ENCODE measurements around the gene CCDC184. TPM values are rescaled to one million over a fixed set of nuclear protein-coding genes. Genes with fewer than 3 reads are reported as not detected.
A peak's percentile ranks its signal among the peaks of the same experiment; 100 is the strongest.

The CCDC184 gene
- total RNA-seq, 2 experiments from 2014 or later: 0.32 to 0.63 TPM

DNA sequence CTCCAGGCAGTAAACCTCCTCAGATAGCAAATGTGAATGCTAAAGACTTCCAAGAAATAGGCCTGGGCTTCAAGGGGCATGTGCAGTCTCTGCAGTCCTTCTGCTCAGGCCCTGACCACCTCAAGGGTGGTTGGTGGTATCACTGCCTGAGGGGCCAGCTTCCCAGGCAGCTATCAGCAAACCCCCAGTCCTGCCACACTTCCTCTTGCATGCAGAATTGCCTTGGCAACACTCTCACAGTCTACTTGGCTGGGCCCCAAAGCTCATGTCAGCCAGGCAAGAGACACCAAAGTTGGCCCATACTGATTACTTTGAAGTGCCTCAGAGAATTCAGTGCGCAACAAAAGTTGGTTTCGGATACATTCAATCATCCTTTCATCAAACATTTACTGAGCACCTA, 22.6 kb upstream of the CCDC184 start:
- Mint-ChIP-seq H3K9me3 (ENCODE audit: low read depth) (no peaks in the 10 kb centered on the region), H3K27ac (no peak overlapping the region), H3K4me3 (no peak overlapping the region), H3K36me3 (no peaks in the 10 kb centered on the region), H3K4me1 (peaks cover 25% of the 10 kb centered on the region), H3K27me3 (peaks cover 6% of the 10 kb centered on the region)
- no peak for DNase-seq
- ATAC-seq: no peak
- CTCF ChIA-PET: interaction anchor here (1.3 kb wide), 1 partner anchor 10 kb away, joined by 5 read pairs; no protein-coding TSS in a partner anchor

DNA sequence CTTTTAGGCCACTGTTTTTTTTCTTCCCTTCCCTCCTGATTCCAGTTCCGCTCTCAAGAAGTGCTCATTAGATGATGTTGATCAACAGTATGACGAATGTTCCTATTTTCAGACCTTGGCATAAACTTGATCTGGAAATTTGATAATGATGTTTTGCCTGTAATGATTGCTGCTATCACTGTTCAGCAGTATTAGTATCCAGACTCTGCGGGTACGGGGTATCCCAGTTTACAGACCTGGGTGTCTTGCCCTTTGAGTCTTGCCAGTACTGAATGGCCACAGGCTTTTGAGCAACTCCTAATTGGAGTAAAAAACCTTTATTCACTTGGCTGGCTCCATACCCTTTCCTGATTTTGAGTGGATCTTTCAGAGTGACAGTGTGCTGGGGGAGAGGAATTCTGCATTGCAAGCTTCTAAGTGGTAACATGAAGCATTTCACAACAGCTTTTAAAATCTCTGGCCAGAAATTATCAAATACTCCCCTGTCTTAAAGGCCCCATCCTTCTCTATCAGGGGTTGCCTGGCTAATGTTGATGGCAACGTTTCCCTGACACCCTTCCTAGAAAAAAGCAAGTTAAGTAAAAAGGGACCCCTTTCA, 20.2 kb upstream of the CCDC184 start:
- Mint-ChIP-seq H3K27ac (no peak overlapping the region), H3K4me1 (peaks cover 7% of the 10 kb centered on the region)
- CTCF ChIA-PET: interaction anchor here (0.9 to 2.4 kb wide), 6 partner anchors 30 to 263 kb away, joined by 3 to 10 read pairs (median 4); partner anchors contain the start of genes TMEM106C and VDR

DNA sequence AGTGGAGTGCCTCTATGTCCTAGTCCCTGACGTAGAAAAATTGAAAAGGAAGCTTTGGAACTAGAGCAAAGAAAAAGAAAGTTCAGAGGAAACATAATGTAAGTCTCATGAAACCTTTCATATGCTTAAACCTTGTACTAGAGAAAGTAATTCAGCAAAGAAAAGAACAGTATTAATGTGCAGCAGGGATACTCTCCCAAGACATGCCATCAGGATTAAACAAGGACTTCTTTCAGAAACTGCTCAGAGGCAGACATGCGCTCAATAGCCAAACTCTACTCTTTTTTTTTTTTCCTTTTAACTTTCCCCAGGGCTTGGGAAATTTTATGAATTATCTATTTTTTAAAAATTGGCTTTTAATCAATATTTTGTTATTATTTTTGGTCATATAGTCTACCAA, 19.0 kb upstream of the CCDC184 start:
- CTCF ChIA-PET: interaction anchor here (0.6 to 2.4 kb wide), 22 partner anchors 12 to 398 kb away, joined by 3 to 10 read pairs (median 4); partner anchors contain the start of genes CCDC184, TMEM106C and VDR
- ATAC-seq (no peak), DNase-seq (no peak)
- Mint-ChIP-seq H3K27me3 (peaks cover 14% of the 10 kb centered on the region), H3K36me3 (no peaks in the 10 kb centered on the region), H3K9me3 (ENCODE audit: low read depth) (no peaks in the 10 kb centered on the region), H3K4me3 (no peak overlapping the region), H3K4me1 (peaks cover 1% of the 10 kb centered on the region), H3K27ac (no peak overlapping the region)

More for the DNA sequence above, 20.2 kb upstream of the CCDC184 start:
- DNase-seq: no peak
- Mint-ChIP-seq H3K36me3 (no peaks in the 10 kb centered on the region), H3K9me3 (ENCODE audit: low read depth) (no peaks in the 10 kb centered on the region), H3K27me3 (peaks cover 14% of the 10 kb centered on the region), H3K4me3 (no peak overlapping the region)
- no peak for ATAC-seq

DNA sequence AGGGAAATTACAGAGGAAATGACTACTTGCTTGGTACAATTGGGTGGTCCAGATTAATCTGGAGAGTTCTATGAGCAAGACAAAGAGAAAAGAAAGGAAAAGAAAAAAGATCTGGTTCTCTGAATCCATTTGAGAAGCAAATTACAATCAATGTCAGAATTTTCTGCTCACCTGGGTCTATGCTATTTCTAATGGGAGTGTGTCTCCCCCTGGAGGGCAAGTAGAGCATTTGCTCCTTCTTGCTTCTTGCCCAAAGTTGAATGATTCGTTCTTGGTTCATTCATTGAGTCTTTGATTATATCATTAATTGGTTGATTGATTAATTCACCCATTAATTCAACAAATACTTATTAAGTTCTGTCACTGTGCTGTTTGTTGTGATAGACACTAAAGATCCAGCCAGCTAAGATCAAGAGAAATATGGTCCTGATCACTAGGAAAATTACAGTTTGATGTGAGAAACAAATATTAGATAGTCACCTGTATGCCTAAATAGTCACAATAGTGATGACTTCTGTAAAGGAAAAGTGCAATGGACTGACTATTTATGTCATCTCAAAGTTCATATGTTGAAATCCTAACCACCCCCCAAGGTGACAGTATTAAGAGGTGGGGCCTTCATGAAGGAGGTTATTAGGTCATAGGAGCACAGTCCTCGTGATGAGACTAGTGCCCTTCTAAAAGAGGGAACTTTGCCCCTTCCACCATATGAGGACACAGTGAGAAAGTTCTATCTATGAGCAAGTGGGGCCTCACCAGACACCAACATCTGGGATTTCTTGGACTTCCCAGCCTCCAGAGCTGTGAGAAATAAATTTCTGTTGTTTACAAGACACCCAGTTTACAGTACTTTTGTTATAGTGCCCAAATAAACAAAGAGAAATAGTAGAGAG, 18.1 kb upstream of the CCDC184 start:
- no peak overlapping the region for H3K27ac Mint-ChIP-seq
- CTCF ChIA-PET: interaction anchor here (0.6 to 2.4 kb wide), 26 partner anchors 8 to 450 kb away, joined by 3 to 10 read pairs (median 4); partner anchors contain the start of genes ASB8, CCDC184, TMEM106C and VDR
- peak; percentile 81 for ATAC-seq
- H3K27me3 Mint-ChIP-seq: peaks cover 14% of the 10 kb centered on the region
- no peaks in the 10 kb centered on the region for H3K36me3 Mint-ChIP-seq
- no peak overlapping the region for H3K4me3 Mint-ChIP-seq
- H3K9me3 Mint-ChIP-seq (ENCODE audit: low read depth): no peaks in the 10 kb centered on the region
- peaks cover 1% of the 10 kb centered on the region for H3K4me1 Mint-ChIP-seq
- DNase-seq: peak; percentile 61

DNA sequence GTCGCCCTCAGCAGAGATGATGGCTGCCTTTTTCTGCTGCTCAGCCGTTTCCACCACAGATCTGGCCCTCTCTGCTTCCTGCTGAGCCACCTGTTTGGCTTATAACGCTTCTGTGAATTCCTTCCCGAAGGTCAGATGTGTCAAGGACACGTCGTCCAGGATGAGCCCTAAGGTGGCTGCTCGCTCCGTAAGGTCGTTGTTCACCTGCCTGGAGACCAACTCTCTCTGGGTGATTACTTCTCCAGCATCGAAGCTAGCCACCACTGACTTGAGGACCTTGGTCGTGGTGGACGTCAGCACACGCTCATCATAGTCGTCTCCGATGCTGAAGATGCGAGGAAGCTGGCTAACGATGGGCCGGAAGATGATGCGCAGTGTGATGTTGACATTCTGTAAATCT, 14.4 kb upstream of the CCDC184 start:
- DNase-seq (no peak), ATAC-seq (no peak)
- peaks cover 15% of the 10 kb centered on the region for H3K27me3 Mint-ChIP-seq
- no peaks in the 10 kb centered on the region for H3K36me3 Mint-ChIP-seq
- no peak overlapping the region for H3K4me3 Mint-ChIP-seq
- no peak overlapping the region for H3K27ac Mint-ChIP-seq
- peaks cover 1% of the 10 kb centered on the region for H3K4me1 Mint-ChIP-seq
- CTCF ChIA-PET: no interaction called here
- H3K9me3 Mint-ChIP-seq (ENCODE audit: low read depth): no peaks in the 10 kb centered on the region

DNA sequence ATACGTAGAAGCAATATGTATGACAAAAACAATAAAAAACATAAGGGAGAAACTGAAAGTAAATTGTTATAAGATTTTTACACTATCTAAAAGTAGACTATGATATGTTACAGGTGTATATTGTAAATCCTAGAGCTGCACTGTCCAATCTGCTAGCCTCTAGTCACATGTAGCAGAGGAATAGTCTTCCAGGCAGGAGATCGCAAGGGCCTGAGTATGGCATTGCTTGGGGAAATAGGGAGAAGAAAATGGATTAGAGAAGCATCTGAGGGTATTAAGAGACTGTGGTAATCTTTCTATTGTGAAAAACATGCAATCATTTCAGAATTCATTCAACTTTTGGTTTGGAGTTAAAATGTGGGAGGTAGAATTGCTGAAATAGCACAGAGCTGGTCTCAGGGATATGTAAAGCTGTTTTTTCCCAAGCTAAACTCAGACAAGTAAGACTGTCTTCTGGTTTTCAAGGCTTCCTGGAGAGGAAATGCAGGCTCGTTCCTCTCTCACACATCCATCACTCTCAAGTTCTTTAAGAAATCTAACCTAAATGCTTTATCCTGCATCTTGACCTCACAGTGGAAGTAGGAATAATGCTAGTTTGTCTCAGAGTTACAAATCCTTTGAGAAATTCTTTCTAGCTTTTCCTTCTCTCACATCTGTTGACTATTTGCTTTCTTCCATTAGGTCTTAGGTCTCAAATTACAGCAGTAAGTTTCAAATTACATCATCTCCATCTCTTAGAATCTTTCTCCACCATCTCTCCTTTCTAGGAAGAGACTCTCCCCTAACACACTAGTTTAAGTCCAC, 7.6 kb upstream of the CCDC184 start:
- H3K27ac Mint-ChIP-seq: peak overlapping the region; percentile 71
- no peak for DNase-seq
- ATAC-seq: peak; percentile 53
- H3K9me3 Mint-ChIP-seq (ENCODE audit: low read depth): no peaks in the 10 kb centered on the region
- CTCF ChIA-PET: interaction anchor here (1.0 to 3.7 kb wide), 5 partner anchors 11 to 342 kb away, joined by 3 to 18 read pairs (median 3); partner anchors contain the start of gene TMEM106C
- H3K4me1 Mint-ChIP-seq: peaks cover 18% of the 10 kb centered on the region
- H3K4me3 Mint-ChIP-seq: peak overlapping the region; percentile 48
- H3K27me3 Mint-ChIP-seq: peaks cover 16% of the 10 kb centered on the region
- no peaks in the 10 kb centered on the region for H3K36me3 Mint-ChIP-seq

DNA sequence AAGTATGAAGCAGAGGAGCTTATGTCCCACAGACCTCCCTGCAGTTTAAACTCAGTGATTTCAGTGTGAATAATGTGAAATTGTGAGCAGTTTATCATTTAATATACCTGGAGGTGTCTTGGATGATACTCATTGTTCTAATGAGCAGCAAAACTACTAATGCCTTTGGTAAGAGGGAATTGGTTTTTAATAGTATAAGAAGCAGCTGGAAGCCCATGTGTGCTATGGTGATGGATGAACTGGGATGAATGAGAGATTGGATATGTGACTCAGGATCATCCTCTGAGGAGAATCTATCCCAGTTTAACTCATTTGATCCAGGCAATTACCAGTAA, 7.1 kb upstream of the CCDC184 start:
- no peak for DNase-seq
- Mint-ChIP-seq H3K9me3 (ENCODE audit: low read depth) (no peaks in the 10 kb centered on the region), H3K36me3 (no peaks in the 10 kb centered on the region), H3K4me3 (peak overlapping the region; percentile 48), H3K27me3 (peaks cover 22% of the 10 kb centered on the region), H3K27ac (peak overlapping the region; percentile 71), H3K4me1 (peaks cover 18% of the 10 kb centered on the region)
- CTCF ChIA-PET: interaction anchor here (1.0 to 3.7 kb wide), 4 partner anchors 10 to 213 kb away, joined by 3 to 18 read pairs (median 4); partner anchors contain the start of gene TMEM106C
- ATAC-seq: no peak

DNA sequence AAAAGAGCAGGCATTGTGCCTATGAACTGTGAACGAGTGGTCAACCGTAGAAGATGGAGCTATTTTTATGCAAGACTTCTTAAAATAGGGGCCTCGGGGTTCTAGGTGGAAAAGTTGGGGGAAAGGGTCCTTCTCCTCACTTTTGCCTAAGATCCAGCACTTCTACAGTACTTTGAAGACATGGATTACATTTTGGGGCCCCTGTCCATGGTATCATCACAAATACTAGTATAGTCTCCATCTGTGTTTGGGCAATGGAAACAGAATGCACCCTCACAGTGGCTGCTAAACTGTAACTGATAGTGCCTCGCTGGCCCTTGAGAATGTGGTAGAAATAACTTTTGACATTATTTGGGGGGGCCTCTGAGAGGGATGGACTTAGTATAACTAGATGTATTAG, 5.5 kb upstream of the CCDC184 start:
- CTCF ChIA-PET: interaction anchor here (2.8 kb wide), 1 partner anchor 12 kb away, joined by 17 read pairs; no protein-coding TSS in a partner anchor
- H3K27ac Mint-ChIP-seq: no peak overlapping the region
- H3K9me3 Mint-ChIP-seq (ENCODE audit: low read depth): no peaks in the 10 kb centered on the region
- no peaks in the 10 kb centered on the region for H3K36me3 Mint-ChIP-seq
- peaks cover 25% of the 10 kb centered on the region for H3K27me3 Mint-ChIP-seq
- H3K4me3 Mint-ChIP-seq: no peak overlapping the region
- ATAC-seq: no peak
- no peak for DNase-seq
- H3K4me1 Mint-ChIP-seq: peaks cover 26% of the 10 kb centered on the region

DNA sequence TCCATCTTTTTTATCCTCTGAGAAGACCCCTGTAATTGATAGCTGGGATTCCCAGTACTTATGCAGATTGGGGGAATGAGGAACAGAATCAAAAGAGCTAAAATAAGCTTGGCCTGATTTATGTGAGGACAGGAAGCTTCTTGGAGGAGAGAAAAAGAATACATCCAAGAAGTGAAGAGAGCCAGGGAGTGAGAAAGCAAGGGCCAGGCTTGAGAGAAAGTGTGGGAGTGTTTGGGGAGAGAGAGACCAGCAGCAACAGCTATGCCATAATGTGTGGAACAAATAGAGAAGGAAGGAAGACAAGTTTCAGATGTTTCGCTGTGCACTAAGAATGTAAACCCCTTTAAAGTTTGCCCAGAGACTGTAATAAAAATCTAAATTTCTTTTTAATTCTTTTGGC, 4.0 kb upstream of the CCDC184 start:
- Mint-ChIP-seq H3K27ac (no peak overlapping the region), H3K27me3 (peaks cover 30% of the 10 kb centered on the region), H3K4me1 (peaks cover 30% of the 10 kb centered on the region), H3K9me3 (ENCODE audit: low read depth) (no peaks in the 10 kb centered on the region), H3K4me3 (no peak overlapping the region), H3K36me3 (no peaks in the 10 kb centered on the region)
- DNase-seq (no peak), ATAC-seq (no peak)
- CTCF ChIA-PET: interaction anchor here (1.3 to 2.8 kb wide), 4 partner anchors 10 to 439 kb away, joined by 3 to 17 read pairs (median 4); no protein-coding TSS in a partner anchor

DNA sequence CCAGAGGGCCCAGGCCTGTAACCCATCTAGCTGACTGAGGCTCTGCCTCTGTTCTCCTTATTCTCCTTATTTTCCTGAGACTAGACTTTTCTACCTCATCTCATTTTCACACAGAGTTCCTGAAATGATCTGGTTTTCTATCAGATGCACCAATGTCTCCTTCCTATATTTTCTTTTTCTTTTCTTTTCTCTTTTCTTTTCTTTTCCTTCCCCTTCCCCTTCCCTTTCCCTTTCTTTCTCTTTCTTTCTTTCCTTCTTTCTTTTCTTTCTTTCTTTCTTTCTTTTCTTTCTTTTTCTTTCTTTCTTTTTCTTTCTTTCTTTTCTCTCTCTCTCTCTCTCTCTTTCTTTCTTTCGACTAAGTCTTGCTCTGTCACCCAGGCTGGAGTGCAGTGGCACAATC, 3.0 kb upstream of the CCDC184 start:
- no peaks in the 10 kb centered on the region for H3K36me3 Mint-ChIP-seq

DNA sequence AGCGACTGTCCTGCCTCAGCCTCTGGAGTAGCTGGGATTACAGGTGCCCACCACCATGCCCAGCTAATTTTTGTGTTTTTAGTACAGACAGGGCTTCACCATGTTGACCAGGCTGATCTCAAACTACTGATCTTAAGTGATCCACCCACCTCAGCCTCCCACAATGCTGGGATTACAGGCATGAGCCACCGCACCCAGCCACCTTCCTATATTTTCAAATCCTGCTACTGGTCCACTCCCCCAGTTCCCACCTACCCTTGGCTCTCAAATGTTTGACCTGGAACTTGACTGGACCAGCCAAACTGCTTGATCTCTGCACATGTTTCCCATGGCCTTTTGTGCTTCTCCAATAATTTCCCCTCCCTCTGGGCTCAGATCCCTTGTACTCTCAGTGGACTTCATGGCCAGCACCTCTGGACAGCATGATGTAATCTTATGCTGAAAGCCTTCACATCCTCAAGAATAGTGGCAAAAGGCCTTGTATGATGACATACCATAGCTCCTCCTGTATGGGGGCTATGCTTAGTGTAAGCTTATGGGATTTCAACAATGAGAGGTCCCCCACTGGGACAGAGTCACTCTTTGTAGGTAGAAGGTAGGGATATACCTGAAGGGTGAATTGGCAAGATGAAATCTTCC, 2.5 kb upstream of the CCDC184 start:
- Mint-ChIP-seq H3K9me3 (ENCODE audit: low read depth) (no peaks in the 10 kb centered on the region), H3K4me1 (peaks cover 25% of the 10 kb centered on the region), H3K36me3 (no peaks in the 10 kb centered on the region), H3K27me3 (peaks cover 45% of the 10 kb centered on the region), H3K4me3 (no peak overlapping the region), H3K27ac (no peak overlapping the region)
- CTCF ChIA-PET: interaction anchor here (1.0 to 1.5 kb wide), 2 partner anchors 16 kb away, joined by 3 to 4 read pairs; no protein-coding TSS in a partner anchor
- DNase-seq (no peak), ATAC-seq (no peak)

More for the DNA sequence above, 3.0 kb upstream of the CCDC184 start:
- DNase-seq: no peak
- CTCF ChIA-PET: interaction anchor here (1.0 to 2.8 kb wide), 4 partner anchors 9 to 438 kb away, joined by 3 to 17 read pairs (median 4); no protein-coding TSS in a partner anchor
- no peak overlapping the region for H3K4me3 Mint-ChIP-seq
- H3K27me3 Mint-ChIP-seq: peaks cover 40% of the 10 kb centered on the region
- H3K4me1 Mint-ChIP-seq: peaks cover 27% of the 10 kb centered on the region
- no peaks in the 10 kb centered on the region for H3K9me3 Mint-ChIP-seq (ENCODE audit: low read depth)
- H3K27ac Mint-ChIP-seq: no peak overlapping the region
- ATAC-seq: no peak

DNA sequence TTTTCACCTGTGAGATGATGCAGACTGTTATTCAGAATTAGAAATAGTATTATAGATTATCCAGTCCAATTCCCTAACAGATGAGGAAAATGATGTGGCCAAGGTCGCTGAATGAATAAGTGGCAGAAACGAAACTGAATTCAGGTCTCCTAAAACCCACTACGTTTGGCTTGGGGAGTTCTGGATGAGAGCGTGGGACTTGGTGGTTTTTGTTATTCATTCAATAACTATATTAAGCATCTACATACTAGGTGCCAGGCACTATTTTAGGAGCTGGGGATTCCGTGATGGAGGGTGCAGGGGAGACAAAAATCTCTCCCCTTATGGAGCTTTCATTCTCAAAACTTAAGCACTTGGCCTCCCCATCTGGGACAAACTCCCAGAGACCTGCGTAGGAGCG, 813 bp upstream of the CCDC184 start:
- H3K27ac Mint-ChIP-seq: peak overlapping the region; percentile 72
- peaks cover 47% of the 10 kb centered on the region for H3K27me3 Mint-ChIP-seq
- ATAC-seq: no peak
- CTCF ChIA-PET: interaction anchor here (0.7 to 2.2 kb wide), 23 partner anchors 9 to 498 kb away, joined by 3 to 29 read pairs (median 4); partner anchors contain the start of genes ASB8, SENP1 and TMEM106C
- DNase-seq: no peak
- no peaks in the 10 kb centered on the region for H3K36me3 Mint-ChIP-seq
- peak overlapping the region; percentile 87 for H3K4me3 Mint-ChIP-seq
- H3K4me1 Mint-ChIP-seq: peaks cover 22% of the 10 kb centered on the region
- H3K9me3 Mint-ChIP-seq (ENCODE audit: low read depth): no peaks in the 10 kb centered on the region

Measured in activated CD8-positive, alpha-beta memory T cell treated with anti-CD3 and anti-CD28 coated beads, Interleukin-2, amount 10 ng/mL, durations not matched to agents 7 days and 5 days (primary cell).